Measurements from ENCODE around the gene OSTM1. TPM values are rescaled to one million over a fixed set of nuclear protein-coding genes. Genes with fewer than 3 reads are reported as not detected.

Gene OSTM1
- total and polyA plus RNA-seq, 10 of the 15 experiments (the other 5 are each of a cell fraction or from before 2014, with no cell fraction given), result 3.0 to 17.1 (median 5.8) TPM

DNA sequence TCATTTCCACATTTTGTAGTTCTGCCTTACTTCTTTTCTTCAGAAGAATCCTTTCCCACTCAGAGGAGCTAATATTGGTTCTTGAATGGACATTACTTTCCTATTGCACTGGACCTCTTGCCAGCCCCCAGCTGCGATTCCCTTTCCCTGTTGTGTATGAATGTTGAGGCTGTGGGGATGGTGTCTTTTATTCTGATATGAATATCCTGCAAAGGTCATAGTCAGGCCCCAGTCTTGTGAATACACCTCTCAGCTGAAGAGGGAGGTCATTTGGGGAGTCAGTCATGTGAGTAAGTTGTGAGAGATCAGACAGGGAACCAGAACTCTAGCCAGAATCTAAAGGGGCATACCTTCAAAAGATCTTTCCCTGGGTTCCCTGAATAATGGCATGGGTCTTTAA, 32.6 kb upstream of the OSTM1 start:
- ChIA-PET RAD21 (ENCODE audit: unreplicated experiment) (no interaction called here), SMC1A (ENCODE audit: uncharacterized antibody, unreplicated experiment) (interaction anchor here (1.2 kb wide), 1 partner anchor 384 kb away, joined by 3 read pairs; no protein-coding TSS in a partner anchor), POLR2A (no interaction called here), CTCF (no interaction called here)
- Histone ChIP-seq H3K36me3 (ENCODE audit: control insufficient read depth in 2 of 2, insufficient read depth in 2 of 2, low read length in 1 of 2) (no peaks in the 10 kb centered on the region), H3K79me2 (ENCODE audit: control insufficient read depth, insufficient read depth, low read length) (no peaks in the 10 kb centered on the region), H3K27me3 (replicated peaks in 1 of 2; ENCODE audit: control insufficient read depth in 2 of 2, insufficient read depth in 2 of 2, low read length in 1 of 2) (peaks cover 2 to 5% of the 10 kb centered on the region in 2 experiments; a peak in 2 of 4 replicates), H3K9ac (ENCODE audit: control insufficient read depth, insufficient read depth, low read length) (no peak overlapping the region), H3K9me3 (replicated peaks; ENCODE audit: control insufficient read depth, insufficient read depth, low read length) (no peaks in the 10 kb centered on the region), H2AFZ (ENCODE audit: control insufficient read depth, low read depth, low read length) (no peak overlapping the region), H3K4me3 (no peak overlapping the region), H3K4me2 (ENCODE audit: control insufficient read depth, insufficient read depth) (no peak overlapping the region), H4K20me1 (ENCODE audit: control insufficient read depth, insufficient read depth) (no peaks in the 10 kb centered on the region), H3K4me1 (ENCODE audit: control insufficient read depth, insufficient read depth, low read length) (no peaks in the 10 kb centered on the region), H3K27ac (ENCODE audit: control insufficient read depth, insufficient read depth) (no peak overlapping the region)
- DNase-seq (ENCODE audit: low read depth, low spot score), result no peak
- TF ChIP-seq TBL1XR1 (IDR thresholded peaks at IDR 0.05; ENCODE audit: low read depth, low read length), result no peak
- TF ChIP-seq RAD51 (IDR thresholded peaks at IDR 0.05), result no peak
- no peak for TF ChIP-seq IRF4 (IDR thresholded peaks at IDR 0.05; ENCODE audit: low read depth, low read length)
- no peak for TF ChIP-seq LARP7 (IDR thresholded peaks at IDR 0.05)
- TF ChIP-seq, protein P1, sequence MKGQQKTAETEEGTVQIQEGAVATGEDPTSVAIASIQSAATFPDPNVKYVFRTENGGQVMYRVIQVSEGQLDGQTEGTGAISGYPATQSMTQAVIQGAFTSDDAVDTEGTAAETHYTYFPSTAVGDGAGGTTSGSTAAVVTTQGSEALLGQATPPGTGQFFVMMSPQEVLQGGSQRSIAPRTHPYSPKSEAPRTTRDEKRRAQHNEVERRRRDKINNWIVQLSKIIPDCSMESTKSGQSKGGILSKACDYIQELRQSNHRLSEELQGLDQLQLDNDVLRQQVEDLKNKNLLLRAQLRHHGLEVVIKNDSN (IDR thresholded peaks at IDR 0.05; ENCODE audit: borderline replicate concordance, extremely low read length, insufficient read depth, low read depth, low read length), result no peak
- no peak for TF ChIP-seq EED (IDR thresholded peaks at IDR 0.05; ENCODE audit: low read depth)
- no peak for TF ChIP-seq SMARCA5 (IDR thresholded peaks at IDR 0.05)
- FAIRE-seq, result no peak
- intact Hi-C loops (cut with micrococcal nuclease; ENCODE audit: unreplicated experiment) (no loop called here), in situ Hi-C loops (cut with MboI) (no loop called here)
- no peak for ATAC-seq
- WGBS (ENCODE audit: insufficient coverage, insufficient replicate concordance, low lambda C conversion rate, missing lambda C conversion rate), result 70% methylated on average over 1 of the region's 1 CpG
- no TSS peak for BruUV-seq (replicated peaks)

GRCh38 chr6:108106694-108107093, 32.2 kb upstream of the OSTM1 start:
- ChIA-PET CTCF (no interaction called here), RAD21 (ENCODE audit: unreplicated experiment) (no interaction called here), SMC1A (ENCODE audit: uncharacterized antibody, unreplicated experiment) (interaction anchor here (1.2 kb wide), 1 partner anchor 385 kb away, joined by 3 read pairs; no protein-coding TSS in a partner anchor), POLR2A (no interaction called here)
- H3K4me2 ChIP-seq (ENCODE audit: control insufficient read depth, insufficient read depth), result no peak overlapping the region
- no peaks in the 10 kb centered on the region for H4K20me1 ChIP-seq (ENCODE audit: control insufficient read depth, insufficient read depth)
- H3K9me3 ChIP-seq (replicated peaks; ENCODE audit: control insufficient read depth, insufficient read depth, low read length), result no peaks in the 10 kb centered on the region
- H3K9ac ChIP-seq (ENCODE audit: control insufficient read depth, insufficient read depth, low read length), result no peak overlapping the region
- intact Hi-C loops (cut with micrococcal nuclease; ENCODE audit: unreplicated experiment) (no loop called here), in situ Hi-C loops (cut with MboI) (no loop called here)
- no peaks in the 10 kb centered on the region for H3K79me2 ChIP-seq (ENCODE audit: control insufficient read depth, insufficient read depth, low read length)
- H3K36me3 ChIP-seq (ENCODE audit: control insufficient read depth in 2 of 2, insufficient read depth in 2 of 2, low read length in 1 of 2), result no peaks in the 10 kb centered on the region
- no peak overlapping the region for H3K4me3 ChIP-seq
- H3K4me1 ChIP-seq (ENCODE audit: control insufficient read depth, insufficient read depth, low read length), result no peaks in the 10 kb centered on the region
- no peak overlapping the region for H3K27ac ChIP-seq (ENCODE audit: control insufficient read depth, insufficient read depth)
- 0% methylated on average over 1 of the region's 1 CpG for WGBS (ENCODE audit: insufficient coverage, insufficient replicate concordance, low lambda C conversion rate, missing lambda C conversion rate)
- BruUV-seq (replicated peaks), result no TSS peak
- peaks cover 2 to 5% of the 10 kb centered on the region in 2 experiments; a peak in 2 of 4 replicates for H3K27me3 ChIP-seq (replicated peaks in 1 of 2; ENCODE audit: control insufficient read depth in 2 of 2, insufficient read depth in 2 of 2, low read length in 1 of 2)
- DNase-seq (ENCODE audit: low read depth, low spot score), result no peak
- no peak for ATAC-seq
- no peak for FAIRE-seq
- H2AFZ ChIP-seq (ENCODE audit: control insufficient read depth, low read depth, low read length), result no peak overlapping the region
- TF ChIP-seq SMARCA5 (IDR thresholded peaks at IDR 0.05) (no peak), ESRRA (IDR thresholded peaks at IDR 0.05; ENCODE audit: low read length) (no peak), NBN (IDR thresholded peaks at IDR 0.05) (no peak), RAD21 (IDR thresholded peaks at IDR 0.05; ENCODE audit: insufficient read depth, low read depth, low read length) (no peak), NFYA (IDR thresholded peaks at IDR 0.05; ENCODE audit: borderline replicate concordance, low read depth, low read length) (no peak), BHLHE40 (IDR thresholded peaks at IDR 0.05; ENCODE audit: borderline replicate concordance in 1 of 2, low read depth in 2 of 2, low read length in 1 of 2) (no peak), ZNF622 (IDR thresholded peaks at IDR 0.05) (no peak), MXI1 (IDR thresholded peaks at IDR 0.05; ENCODE audit: low read depth, low read length) (no peak)
